HG02884 (cell line): Measurements from ENCODE around the gene C4orf54.

ENCODE experiments used
- ATAC-seq: cut with Tn5 transposase; IDR thresholded peaks from one replicate; pipeline ENCODE4 v1.9.1; 2021; ENCODE audit warnings: mild to moderate bottlenecking, moderate library complexity; ENCODE audit not compliant: unreplicated experiment

Gene C4orf54

GRCh38 chr4:99652596-99653436, 4.8 kb downstream of the C4orf54 start:
- no peak for ATAC-seq

- ATAC-seq: no peak
Measured at GRCh38 chr4:99651811-99652485, 5.7 kb downstream of the C4orf54 start.

- ATAC-seq: no peak
Measured at GRCh38 chr4:99651016-99651769, 6.4 kb downstream of the C4orf54 start.

- no peak for ATAC-seq
Measured at GRCh38 chr4:99649778-99650177, 7.8 kb downstream of the C4orf54 start.

GRCh38 chr4:99649208-99649607, 8.4 kb downstream of the C4orf54 start:
- no peak for ATAC-seq

GRCh38 chr4:99648321-99648720, 9.3 kb downstream of the C4orf54 start:
- ATAC-seq: no peak

GRCh38 chr4:99647071-99647470, 10.6 kb downstream of the C4orf54 start:
- ATAC-seq: no peak

- no peak for ATAC-seq
Measured at GRCh38 chr4:99645638-99646037, 12.0 kb downstream of the C4orf54 start.

GRCh38 chr4:99645036-99645435, 12.6 kb downstream of the C4orf54 start:
- ATAC-seq: no peak

- no peak for ATAC-seq
Measured at GRCh38 chr4:99644453-99644852, 13.2 kb downstream of the C4orf54 start.

- ATAC-seq: no peak
Measured at GRCh38 chr4:99642725-99643489, 14.7 kb downstream of the C4orf54 start.

- ATAC-seq: no peak
Measured at GRCh38 chr4:99640676-99641075, 17.0 kb downstream of the C4orf54 start.

- ATAC-seq: no peak
Measured at GRCh38 chr4:99637174-99637573, 20.5 kb downstream of the C4orf54 start.

GRCh38 chr4:99636422-99636821, 21.2 kb downstream of the C4orf54 start:
- no peak for ATAC-seq

- no peak for ATAC-seq
Measured at GRCh38 chr4:99635601-99636000, 22.0 kb downstream of the C4orf54 start.

GRCh38 chr4:99634742-99635360, 22.8 kb downstream of the C4orf54 start:
- ATAC-seq: no peak

- no peak for ATAC-seq
Measured at GRCh38 chr4:99633772-99634171, 23.9 kb downstream of the C4orf54 start.

- ATAC-seq: no peak
Measured at GRCh38 chr4:99630857-99631360, 26.7 kb downstream of the C4orf54 start.

- ATAC-seq: no peak
Measured at GRCh38 chr4:99629962-99630554, 27.6 kb downstream of the C4orf54 start.

- no peak for ATAC-seq
Measured at GRCh38 chr4:99628040-99628439, 29.6 kb downstream of the C4orf54 start.
